ENCODE results near the gene SPRR2B. TPM values are rescaled to one million over a fixed set of nuclear protein-coding genes. Genes with fewer than 3 reads are reported as not detected.

Gene SPRR2B
- total and polyA plus RNA-seq, 9 of the 15 experiments (the other 6 are each of a cell fraction or from before 2014, with no cell fraction given) = not detected

GRCh38 chr1:153040950-153041631, 30.3 kb downstream of the SPRR2B start, which contains the start of gene SPRR2D (continued):
- TF ChIP-seq, protein P1, sequence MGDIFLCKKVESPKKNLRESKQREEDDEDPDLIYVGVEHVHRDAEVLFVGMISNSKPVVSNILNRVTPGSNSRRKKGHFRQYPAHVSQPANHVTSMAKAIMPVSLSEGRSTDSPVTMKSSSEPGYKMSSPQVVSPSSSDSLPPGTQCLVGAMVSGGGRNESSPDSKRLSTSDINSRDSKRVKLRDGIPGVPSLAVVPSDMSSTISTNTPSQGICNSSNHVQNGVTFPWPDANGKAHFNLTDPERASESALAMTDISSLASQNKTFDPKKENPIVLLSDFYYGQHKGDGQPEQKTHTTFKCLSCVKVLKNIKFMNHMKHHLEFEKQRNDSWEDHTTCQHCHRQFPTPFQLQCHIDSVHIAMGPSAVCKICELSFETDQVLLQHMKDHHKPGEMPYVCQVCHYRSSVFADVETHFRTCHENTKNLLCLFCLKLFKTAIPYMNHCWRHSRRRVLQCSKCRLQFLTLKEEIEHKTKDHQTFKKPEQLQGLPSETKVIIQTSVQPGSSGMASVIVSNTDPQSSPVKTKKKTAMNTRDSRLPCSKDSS (IDR thresholded peaks at IDR 0.05; ENCODE audit: low read depth, partially characterized antibody) = no peak
- peak in 1 of 2 experiments; percentile 72; a peak in 2 of 4 replicates for TF ChIP-seq SRF (CRISPR knock-in tag; IDR thresholded peaks at IDR 0.05)
- TF ChIP-seq MEIS2 (IDR thresholded peaks at IDR 0.05; ENCODE audit: partially characterized antibody) = peak; percentile 43
- TF ChIP-seq PCBP1 (IDR thresholded peaks at IDR 0.05; ENCODE audit: low read depth, low read length, poor library complexity, severe bottlenecking) = no peak
- TF ChIP-seq, protein P2, sequence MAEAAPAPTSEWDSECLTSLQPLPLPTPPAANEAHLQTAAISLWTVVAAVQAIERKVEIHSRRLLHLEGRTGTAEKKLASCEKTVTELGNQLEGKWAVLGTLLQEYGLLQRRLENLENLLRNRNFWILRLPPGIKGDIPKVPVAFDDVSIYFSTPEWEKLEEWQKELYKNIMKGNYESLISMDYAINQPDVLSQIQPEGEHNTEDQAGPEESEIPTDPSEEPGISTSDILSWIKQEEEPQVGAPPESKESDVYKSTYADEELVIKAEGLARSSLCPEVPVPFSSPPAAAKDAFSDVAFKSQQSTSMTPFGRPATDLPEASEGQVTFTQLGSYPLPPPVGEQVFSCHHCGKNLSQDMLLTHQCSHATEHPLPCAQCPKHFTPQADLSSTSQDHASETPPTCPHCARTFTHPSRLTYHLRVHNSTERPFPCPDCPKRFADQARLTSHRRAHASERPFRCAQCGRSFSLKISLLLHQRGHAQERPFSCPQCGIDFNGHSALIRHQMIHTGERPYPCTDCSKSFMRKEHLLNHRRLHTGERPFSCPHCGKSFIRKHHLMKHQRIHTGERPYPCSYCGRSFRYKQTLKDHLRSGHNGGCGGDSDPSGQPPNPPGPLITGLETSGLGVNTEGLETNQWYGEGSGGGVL (CRISPR knock-in tag; IDR thresholded peaks at IDR 0.05) = no peak
- TF ChIP-seq, protein P3, sequence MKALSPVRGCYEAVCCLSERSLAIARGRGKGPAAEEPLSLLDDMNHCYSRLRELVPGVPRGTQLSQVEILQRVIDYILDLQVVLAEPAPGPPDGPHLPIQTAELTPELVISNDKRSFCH (CRISPR knock-in tag; IDR thresholded peaks at IDR 0.05) = no peak
- TF ChIP-seq, protein P3 (tag; IDR thresholded peaks at IDR 0.05) = no peak
- TF ChIP-seq ZFP36 (IDR thresholded peaks at IDR 0.05; ENCODE audit: low read depth, low read length, partially characterized antibody) = no peak
- no peak for TF ChIP-seq NCOA4 (IDR thresholded peaks at IDR 0.05; ENCODE audit: partially characterized antibody)
- no peak for TF ChIP-seq SNRNP70 (optimal IDR thresholded peaks at IDR 0.05; ENCODE audit: low read depth, low read length)
- TF ChIP-seq ILF3 (IDR thresholded peaks at IDR 0.05; ENCODE audit: borderline replicate concordance) = no peak
- peak; percentile 63; the same call in 1 of the 2 replicates for TF ChIP-seq ZNF175 (CRISPR knock-in tag; IDR thresholded peaks at IDR 0.05; ENCODE audit: low read depth)
- no peak for TF ChIP-seq ZNF133 (CRISPR knock-in tag; IDR thresholded peaks at IDR 0.05)
- TF ChIP-seq GABPA (tag; conservative IDR thresholded peaks at IDR 0.05; ENCODE audit: low read depth) = peak; percentile 43; the same call in 1 of the 2 replicates
- peak; percentile 83; the same call in 1 of the 2 replicates for TF ChIP-seq ATF4 (CRISPR knock-in tag; IDR thresholded peaks at IDR 0.05)
- no peak for TF ChIP-seq XRCC3 (IDR thresholded peaks at IDR 0.05)
- peak; percentile 61; the same call in 1 of the 2 replicates for TF ChIP-seq ATF7 (IDR thresholded peaks at IDR 0.05)
- no peak for TF ChIP-seq IFI16 (CRISPR knock-in tag; IDR thresholded peaks at IDR 0.05)
- no peak for TF ChIP-seq ZBTB7A (IDR thresholded peaks at IDR 0.05; ENCODE audit: borderline replicate concordance, control insufficient read depth, low read depth, low read length)
- TF ChIP-seq ZNF174 (CRISPR knock-in tag; IDR thresholded peaks at IDR 0.05) = no peak
- TF ChIP-seq GTF2F1 (IDR thresholded peaks at IDR 0.05; ENCODE audit: low read depth, low read length) = no peak
- no peak for TF ChIP-seq E2F5 (CRISPR knock-in tag; IDR thresholded peaks at IDR 0.05)
